GM19324 (cell line): ENCODE measurements around the gene B3GNT7.

Experiments used
- ATAC-seq: cut with Tn5 transposase; IDR thresholded peaks from one replicate; pipeline ENCODE4 v1.9.1; 2021; ENCODE audit warnings: mild to moderate bottlenecking, moderate library complexity; ENCODE audit not compliant: unreplicated experiment, low FRiP score

Gene B3GNT7

DNA sequence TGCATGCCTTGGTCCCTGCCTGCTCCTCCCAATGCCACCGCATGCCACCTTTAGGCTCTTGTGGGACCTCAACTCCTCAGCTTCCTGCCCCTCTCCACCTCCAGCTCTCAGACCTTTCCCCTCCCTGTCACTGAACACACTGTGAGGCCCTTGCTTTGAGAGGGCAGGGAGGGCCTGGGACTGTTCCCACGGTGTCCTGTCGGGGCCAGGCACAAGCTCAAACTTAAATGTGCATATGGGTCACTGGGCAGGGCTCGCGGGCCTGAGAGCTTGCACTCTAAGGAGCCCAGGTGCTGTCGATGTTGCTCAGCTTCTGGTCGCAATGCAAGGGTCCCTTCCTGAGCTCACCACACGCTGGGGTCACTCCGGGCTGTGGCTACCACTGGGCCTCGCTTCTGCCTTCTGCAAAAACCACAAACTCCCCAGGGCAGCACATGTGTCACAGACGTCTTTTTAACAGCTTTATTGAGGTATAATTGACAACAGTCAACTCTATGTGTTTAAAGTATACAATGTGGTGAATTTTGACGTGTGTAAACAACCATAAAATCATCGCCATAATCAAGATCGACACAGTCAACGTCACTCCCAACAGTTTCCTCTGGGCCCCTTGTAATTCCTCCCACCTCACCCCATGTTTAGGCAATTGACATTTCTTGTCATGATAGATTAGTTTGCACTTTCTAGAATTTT lies 11.9 kb upstream of the B3GNT7 start:
- no peak for ATAC-seq

DNA sequence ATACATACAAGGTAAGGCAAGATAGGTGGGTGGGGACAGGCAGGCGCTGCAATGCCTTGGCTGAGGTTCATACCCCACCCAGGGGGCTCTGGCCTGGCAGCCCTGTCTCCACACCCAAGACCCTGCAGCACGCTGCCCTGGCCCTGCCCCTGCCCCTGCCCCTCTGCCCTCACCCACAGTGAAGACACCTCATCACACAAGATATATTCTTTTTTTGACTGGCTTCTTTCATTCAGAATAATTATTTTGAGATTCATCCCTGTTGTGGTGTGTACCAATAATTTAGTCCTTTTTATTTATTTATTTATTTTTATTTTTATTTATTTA lies 11.4 kb upstream of the B3GNT7 start:
- ATAC-seq, result no peak

DNA sequence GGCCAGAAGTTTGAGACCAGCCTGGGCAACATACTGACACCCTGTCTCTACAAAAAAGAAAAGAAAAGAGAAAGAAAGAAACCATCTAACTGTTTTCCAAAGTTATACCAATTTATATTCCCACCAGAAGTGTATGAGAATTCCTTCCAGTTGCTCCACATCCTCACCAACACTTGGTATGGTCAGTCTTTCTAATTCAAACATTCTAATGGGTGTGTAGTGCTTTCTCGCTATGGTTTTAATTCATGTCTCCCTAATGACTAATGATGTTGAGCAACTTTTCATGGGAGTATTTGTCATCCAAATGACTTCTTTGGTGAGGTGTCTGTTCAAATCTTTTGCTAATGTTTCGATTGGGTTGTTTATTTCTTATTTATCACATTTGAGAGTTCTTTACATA lies 10.5 kb upstream of the B3GNT7 start:
- no peak for ATAC-seq

DNA sequence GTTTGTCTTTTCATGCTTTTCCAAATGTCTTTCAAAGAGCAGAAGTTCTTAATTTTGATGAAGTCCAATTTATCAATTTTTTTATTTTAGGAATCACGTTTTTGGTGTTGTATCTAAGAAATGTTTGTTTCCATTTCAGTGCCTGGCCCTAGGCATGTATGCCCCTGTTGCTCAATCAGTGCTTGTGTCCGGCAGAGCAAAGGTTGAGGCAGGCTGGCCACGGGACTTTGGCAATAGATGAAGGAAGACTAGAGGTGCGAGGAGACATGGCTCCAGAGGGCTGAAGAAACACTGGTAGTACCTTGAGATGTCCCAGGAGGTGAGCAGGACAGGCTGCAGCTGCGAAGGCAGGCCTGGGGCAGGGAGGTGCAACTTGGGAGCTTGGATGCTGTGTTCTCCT lies 10.1 kb upstream of the B3GNT7 start:
- no peak for ATAC-seq

DNA sequence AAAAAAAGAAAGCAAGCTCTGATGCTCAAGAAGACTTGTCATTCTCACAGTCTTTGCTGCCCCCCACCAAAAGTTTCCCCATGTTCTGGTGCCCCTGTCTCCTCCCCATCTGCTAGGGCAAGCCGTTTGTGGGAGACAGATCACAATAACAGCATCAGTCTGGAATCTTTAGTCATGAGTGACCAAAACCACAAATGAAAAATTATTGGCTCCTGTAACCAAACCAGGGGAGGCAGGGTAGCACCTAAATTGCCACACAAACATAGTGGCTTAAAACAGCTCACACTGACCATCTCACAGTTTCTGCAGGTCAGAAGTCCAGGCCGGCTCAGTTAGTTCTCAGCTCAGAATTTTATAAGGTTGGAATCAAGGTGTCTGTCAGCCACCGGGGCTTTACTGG lies 9.1 kb upstream of the B3GNT7 start:
- no peak for ATAC-seq

DNA sequence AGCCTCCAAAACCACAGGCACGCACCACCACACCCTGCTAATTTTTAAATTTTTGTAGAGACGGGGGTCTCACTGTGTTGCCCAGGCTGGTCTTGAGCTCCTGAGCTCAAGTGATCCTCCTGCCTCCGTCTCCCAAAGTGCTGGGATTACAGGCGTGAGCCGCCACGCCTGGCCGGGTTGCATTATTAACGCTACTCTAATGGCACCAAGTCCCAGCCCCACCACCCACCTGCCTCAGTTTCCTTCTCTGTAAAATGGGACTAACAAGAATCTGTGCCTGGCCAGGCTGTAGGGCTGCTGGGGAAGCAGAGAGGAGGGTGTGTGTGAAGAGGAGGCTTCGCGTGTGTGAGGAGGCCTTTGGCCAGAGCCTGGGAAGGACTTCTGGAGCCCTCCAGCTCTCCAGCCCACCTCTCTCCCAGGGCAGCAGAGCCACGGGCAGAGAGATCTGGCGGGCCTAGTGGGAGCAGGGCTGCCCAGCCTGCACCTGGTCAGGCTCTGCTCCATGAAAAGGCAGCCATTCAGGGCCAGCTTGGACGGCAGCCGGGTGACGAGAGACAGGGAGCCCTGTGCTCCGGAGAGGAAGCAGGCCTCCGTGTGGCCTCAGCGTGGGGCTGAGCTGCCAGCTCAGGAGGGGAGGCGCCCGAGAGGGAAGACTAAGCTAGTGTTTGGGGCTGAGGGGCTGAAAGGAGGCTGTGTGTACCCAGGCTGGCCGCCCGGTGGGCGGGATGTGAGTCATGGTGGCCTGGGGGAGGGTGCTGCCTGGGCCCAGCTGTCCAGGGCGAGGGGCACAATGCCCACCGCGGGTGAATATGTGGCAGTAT lies 7.4 kb upstream of the B3GNT7 start:
- ATAC-seq, result no peak

DNA sequence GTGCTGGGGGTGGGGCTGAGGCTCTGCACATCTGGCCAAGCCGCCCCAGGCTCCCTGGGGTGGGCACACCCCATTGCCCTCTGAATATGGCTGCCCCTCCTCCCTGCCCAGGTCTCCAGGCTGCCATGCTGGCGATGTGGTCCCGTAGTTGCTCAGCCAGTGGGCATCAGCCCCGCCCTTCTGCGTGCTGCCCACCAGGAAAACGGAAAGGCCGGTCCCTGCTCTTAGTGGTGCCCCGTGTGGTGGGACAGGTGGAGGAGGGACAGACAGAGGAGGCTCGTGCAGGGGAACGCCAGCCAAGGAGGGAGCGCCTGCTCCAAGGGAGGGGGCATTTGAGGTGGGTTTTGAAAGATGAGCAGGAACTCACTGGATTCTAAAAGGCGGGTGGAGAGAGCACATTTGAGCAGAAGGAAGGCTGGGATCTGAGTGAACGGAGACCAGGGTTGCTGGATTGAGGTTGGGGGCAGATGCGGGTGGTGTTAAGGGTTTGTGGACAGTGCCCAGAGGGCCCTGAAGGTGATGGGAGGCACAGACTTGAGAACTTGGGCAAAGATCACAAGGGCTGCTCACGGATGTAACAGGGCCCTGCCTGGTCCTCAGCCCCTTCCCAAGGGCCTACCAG lies 6.7 kb upstream of the B3GNT7 start:
- no peak for ATAC-seq

DNA sequence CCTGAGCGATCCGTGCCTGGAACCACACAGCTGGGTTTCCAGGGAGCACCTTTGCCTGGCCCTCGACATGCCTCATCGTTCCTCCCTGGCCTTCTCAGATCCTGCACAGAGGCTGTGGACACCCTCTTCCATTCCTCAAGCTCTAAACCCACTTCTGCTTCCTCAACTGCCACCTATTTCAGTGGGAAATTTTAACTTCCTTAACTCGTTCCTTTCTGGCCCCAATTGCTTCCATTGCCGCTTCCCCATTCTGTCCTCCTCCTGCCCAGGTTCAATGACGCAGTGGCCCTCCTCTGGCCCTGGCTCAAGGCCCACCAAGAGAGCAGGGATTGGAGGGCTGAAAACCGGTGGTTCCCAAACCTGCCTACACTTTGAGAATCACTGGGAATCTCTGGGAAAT lies 4.8 kb upstream of the B3GNT7 start:
- ATAC-seq, result no peak

DNA sequence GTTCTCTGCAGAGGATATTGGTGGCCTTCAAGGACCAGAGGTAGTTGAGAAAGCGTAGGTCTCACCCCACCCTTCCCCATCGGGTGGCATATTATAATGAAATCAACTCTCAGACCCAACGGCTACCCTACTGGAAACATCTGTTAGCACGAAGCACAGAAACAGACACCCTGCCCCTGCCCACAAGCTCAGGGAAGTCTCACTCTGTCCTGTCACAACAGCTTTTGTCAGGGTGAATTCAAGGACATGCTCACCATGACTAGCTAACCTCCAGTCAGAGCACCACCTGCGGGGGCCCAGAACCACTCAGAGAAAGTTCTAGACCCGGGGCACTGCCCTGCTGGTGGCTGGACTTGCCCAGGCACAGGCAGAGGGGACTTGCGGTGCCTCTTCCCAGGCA lies 3.5 kb upstream of the B3GNT7 start:
- ATAC-seq, result no peak

DNA sequence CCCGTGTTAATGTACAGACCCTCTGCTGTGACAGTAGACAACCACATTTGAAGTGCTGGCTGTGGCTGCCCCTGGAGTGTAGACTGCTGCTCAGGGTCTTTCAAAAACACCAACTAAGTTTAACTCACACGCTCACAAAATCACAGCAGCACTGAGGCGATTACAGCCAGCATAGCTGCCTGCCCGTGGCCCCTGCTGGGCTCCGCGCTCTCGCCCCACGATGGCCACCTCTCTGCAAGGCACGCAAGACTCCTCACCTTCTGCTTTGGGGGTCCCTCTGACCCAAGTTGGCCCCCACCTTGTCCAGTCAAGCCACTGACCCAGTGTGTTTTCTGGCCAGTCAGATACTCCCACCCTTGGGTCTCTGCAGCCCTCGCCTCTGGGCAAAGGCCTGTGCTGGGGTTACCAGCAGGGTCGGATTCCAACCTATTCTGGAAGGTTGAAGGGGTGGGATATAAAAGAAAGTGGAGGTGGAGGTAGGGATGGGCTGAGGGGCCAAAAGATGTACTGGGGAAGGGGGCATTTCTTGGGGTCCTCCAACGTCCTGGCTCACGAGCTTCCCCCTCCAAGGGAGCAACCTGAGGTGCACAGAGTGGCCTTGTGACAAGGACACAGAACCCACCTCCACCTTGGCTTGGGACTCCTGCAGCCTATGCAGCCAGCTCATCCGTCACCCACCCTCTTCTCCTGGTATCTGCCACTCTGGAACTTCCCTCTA lies 2.9 kb upstream of the B3GNT7 start:
- no peak for ATAC-seq

DNA sequence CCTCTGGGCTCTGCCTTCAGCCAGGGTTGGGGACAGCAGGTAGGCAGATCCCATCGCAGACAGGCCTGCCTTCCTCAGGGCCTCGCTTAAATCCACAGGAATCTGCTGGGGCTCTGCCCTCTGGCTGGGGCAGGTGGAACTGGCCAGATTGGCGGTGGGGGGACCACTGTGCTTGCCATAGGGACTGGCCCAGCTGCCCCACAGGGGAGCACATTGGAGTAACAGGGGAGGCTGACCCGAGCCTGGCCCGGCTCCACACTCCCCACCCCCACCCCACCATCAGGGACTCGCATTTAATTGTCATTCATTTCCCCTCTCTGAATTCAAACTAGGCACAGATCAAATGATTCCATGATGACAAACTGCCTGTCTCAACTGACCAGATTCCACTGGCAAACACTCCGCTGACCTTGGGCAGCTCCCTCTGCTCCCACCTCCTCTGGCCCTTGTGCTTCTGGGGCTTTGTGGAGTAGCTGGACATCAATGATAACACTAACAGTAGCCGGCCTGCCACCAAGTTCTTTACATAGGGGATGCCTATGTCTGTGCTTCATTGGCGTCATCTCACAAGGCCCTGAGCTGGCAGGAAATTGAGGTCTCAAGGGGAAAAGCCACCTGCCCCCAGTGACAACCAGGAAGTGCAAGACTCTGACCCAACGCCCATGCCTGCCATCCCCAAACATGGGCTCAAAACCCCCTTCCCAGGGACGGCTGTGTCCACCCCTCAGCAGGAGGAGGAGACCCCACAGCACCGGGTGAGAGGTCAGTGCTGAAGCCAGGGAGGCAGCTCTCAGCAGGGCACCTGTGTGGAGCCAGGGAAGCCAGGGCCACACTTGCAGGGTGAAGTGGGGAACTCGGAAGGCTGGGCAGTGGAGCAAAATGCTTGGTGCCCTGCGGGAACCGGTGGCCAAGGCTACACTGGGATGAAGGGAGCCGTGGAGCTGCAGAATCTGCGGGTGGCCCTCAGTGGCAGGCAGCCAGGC lies 2.1 kb upstream of the B3GNT7 start:
- ATAC-seq, result no peak

DNA sequence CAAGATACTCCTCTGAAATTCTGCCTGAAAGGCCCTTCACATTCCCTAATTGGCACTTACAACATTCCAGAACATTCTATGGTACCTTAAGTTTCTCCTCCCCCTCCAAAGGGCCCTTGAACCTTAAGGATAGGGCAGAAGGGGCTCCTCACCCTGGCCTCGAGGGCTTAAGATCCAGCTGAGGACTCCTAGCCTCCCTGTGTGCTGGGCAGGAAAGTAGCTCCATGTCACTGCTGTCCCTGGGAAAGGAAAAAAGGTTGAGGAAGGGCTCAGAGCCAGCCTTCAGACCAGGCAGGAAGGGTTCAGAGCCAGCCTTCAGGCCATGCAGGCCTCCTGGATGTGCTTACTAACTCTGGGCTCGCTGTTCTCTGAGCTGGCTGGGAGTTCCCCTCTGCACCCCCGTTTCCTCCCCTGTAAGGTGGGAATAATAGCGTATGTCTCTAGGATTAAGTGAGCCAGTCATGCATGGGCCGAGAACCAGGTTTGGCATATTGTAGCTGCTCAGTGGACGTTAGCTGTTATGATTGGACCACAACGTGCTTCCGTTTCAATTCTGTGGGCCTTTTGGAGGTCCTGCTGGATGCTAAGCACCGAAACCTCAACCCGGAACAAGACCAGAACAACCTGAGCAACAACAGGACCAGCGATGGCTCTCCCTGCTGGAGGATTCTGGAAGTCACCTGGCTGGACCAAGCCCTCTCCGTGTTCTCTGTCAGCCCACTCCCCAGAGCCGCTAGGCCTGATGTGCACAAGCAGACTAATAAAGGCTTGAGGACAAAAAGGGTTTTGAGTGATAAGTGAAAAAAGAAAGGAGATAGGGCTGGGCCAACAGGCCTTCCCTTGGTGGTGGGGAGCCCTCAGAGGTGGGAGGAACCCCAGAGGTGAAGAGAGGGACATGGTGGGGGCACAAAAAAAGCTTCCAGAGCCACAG lies 1.0 kb upstream of the B3GNT7 start:
- ATAC-seq, result peak; percentile 37

DNA sequence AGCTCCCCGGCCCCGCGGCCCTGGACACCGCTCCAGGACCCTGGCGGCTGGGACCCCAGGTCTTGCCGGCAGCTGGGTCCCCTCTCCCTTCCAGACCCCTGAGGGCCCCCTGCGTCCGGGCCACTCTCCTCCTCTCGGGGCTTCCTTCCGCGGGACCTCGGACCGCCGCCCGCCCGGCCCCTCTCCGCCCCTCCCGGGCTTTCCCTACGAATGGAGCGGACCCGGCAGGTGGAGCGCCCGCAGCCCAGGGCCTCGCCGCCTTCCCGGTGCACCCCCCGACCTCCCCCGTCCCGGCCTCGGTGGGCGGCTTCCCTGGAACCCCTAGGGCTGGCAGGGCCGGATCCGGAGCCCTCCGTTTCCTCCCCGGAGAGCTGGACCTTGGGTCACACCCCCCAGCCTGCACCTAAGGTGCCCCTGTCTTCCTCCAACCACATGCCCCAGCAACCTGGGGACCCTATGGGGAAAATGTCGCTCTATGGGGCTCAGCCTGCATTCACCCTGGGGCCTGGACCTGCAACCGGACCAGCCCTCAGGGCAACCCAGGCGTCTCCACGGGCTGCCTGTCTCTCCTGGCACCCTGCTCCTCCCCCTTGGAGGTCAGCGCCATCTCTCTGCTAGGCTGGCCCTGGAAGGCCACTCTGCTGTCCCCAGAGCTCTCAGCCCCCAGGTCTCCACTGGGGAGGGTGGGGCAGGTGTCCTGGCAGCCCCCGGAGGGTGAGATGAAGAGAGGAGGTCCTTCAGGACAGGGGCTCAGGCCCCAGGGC lies 730 bp downstream of the B3GNT7 start:
- no peak for ATAC-seq

DNA sequence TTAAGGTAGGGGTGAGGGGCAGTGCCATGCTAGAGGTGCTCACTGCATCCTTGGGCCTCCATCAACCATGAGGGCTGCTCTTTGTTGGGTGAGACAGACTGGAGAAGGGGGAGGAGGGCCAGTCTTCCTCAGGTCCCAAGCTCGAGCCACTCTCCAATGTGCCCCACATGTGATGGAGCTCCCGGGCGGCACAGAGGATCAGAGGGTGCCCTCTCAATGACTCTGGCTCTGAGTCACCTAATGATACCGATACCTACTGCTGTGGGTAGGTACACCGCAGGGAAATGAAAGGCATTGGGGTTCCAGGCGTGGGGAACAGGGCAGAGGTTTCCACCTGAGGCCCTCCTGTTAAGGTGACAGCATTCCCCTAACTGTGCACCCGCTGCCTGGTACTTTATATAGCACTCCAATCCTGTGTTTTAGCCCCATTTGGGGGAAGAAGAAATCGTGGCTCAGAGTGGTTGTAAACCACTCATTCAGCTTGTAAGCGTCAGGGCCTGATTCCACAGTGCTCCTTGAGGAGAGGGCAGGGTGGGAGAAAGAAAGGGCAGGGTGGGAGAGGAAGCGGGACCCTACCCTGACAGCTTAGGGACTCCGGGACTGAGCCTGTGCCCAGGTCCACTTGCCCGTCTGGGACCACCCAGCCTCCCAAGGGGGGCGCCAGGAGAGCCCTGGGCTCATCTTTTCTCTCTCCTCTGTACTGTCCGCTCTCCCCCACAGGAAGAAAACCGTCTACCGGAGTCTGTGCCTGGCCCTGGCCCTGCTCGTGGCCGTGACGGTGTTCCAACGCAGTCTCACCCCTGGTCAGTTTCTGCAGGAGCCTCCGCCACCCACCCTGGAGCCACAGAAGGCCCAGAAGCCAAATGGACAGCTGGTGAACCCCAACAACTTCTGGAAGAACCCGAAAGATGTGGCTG lies 1.8 kb downstream of the B3GNT7 start:
- ATAC-seq, result no peak

DNA sequence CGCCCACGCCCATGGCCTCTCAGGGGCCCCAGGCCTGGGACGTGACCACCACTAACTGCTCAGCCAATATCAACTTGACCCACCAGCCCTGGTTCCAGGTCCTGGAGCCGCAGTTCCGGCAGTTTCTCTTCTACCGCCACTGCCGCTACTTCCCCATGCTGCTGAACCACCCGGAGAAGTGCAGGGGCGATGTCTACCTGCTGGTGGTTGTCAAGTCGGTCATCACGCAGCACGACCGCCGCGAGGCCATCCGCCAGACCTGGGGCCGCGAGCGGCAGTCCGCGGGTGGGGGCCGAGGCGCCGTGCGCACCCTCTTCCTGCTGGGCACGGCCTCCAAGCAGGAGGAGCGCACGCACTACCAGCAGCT lies 2.4 kb downstream of the B3GNT7 start:
- ATAC-seq, result no peak

DNA sequence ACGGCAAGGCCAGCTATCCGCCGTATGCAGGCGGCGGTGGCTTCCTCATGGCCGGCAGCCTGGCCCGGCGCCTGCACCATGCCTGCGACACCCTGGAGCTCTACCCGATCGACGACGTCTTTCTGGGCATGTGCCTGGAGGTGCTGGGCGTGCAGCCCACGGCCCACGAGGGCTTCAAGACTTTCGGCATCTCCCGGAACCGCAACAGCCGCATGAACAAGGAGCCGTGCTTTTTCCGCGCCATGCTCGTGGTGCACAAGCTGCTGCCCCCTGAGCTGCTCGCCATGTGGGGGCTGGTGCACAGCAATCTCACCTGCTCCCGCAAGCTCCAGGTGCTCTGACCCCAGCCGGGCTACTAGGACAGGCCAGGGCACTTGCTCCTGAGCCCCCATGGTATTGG lies 3.1 kb downstream of the B3GNT7 start:
- ATAC-seq, result no peak
